Liver (tissue), 10 donors: Measurements from ENCODE around the gene NPPC. TPM values are rescaled to one million over a fixed set of nuclear protein-coding genes. Genes with fewer than 3 reads are reported as not detected.

Source experiments
- DNase-seq: peaks from one replicate; pipeline ENCODE4 v3.0.0-alpha.2; 2017; ENCODE audit warnings: low spot score
- H3K27ac ChIP-seq, 2 donors: one replicate each; pipeline ENCODE4 v1.7.0; 2013; ENCODE audit warnings: inconsistent platforms in 2 of 2, low read length in 2 of 2, control low read depth in 1 of 2, low read depth in 1 of 2, mild to moderate bottlenecking in 1 of 2
- H3K27me3 ChIP-seq, 4 donors: one replicate each; pipeline versions ENCODE4 v1.6.1 to v1.7.0; 2013; ENCODE audit warnings: low read length in 3 of 4, inconsistent platforms in 1 of 4, mild to moderate bottlenecking in 1 of 4, moderate library complexity in 1 of 4; ENCODE audit not compliant: control insufficient read depth in 4 of 4, insufficient read depth in 4 of 4
- H3K36me3 ChIP-seq, 4 donors: one replicate each; pipeline versions ENCODE4 v1.6.1 to v1.7.0; 2013; ENCODE audit warnings: low read length in 3 of 4, mild to moderate bottlenecking in 3 of 4, low read depth in 1 of 4, moderate library complexity in 1 of 4; ENCODE audit not compliant: control insufficient read depth in 4 of 4, insufficient read depth in 3 of 4
- H3K4me1 ChIP-seq, 4 donors: one replicate each; pipeline versions ENCODE4 v1.6.1 to v1.7.0; 2013; ENCODE audit warnings: low read length in 3 of 4, mild to moderate bottlenecking in 3 of 4, moderate library complexity in 1 of 4; ENCODE audit not compliant: control insufficient read depth in 4 of 4, insufficient read depth in 4 of 4
- H3K4me3 ChIP-seq, 3 donors: one replicate each; pipeline versions ENCODE4 v1.6.1 to v1.7.0; 2013; ENCODE audit warnings: low read length in 3 of 3, control low read depth in 1 of 3, low read depth in 1 of 3, mild to moderate bottlenecking in 1 of 3
- H3K9ac ChIP-seq, 2 donors: one replicate each; pipeline ENCODE4 v1.7.0; 2013; ENCODE audit warnings: low read length in 2 of 2, mild to moderate bottlenecking in 2 of 2, moderate library complexity in 2 of 2, control low read depth in 1 of 2, low read depth in 1 of 2
- H3K9me3 ChIP-seq, 4 donors: one replicate each; pipeline versions ENCODE4 v1.6.1 to v1.7.0; 2013; ENCODE audit warnings: low read length in 3 of 4; ENCODE audit not compliant: control insufficient read depth in 4 of 4
- GABPA ChIP-seq, 2 donors: IDR thresholded peaks in 1 of 2; conservative IDR thresholded peaks in 1 of 2; 2 replicates each; pipeline ENCODE4 v1.6.1; 2016; ENCODE audit warnings: antibody characterized with exemption in 2 of 2, mild to moderate bottlenecking in 1 of 2, moderate library complexity in 1 of 2
- HNF4G ChIP-seq: IDR thresholded peaks from 2 replicates; pipeline ENCODE4 v1.6.1; 2016; ENCODE audit warnings: antibody characterized with exemption
- NR2F2 ChIP-seq: IDR thresholded peaks from 2 replicates; pipeline ENCODE4 v1.6.1; 2016; ENCODE audit warnings: antibody characterized with exemption
- WGBS: extraction: QIAGEN DNeasy Blood & Tissue Kit; methylation state at CpG from one replicate; pipeline ENCODE4 v1.1.7; 2013; 5-methylcytosine and 5-hydroxymethylcytosine counted together
- polyA plus RNA-seq, 2 donors: library from polyadenylated mRNA; stranded (reverse) in 1 of 2; unstranded in 1 of 2; fragments of 200-250 nt in 1 of 2; fragments of >200 nt in 1 of 2; fragmentation: Nextera tagmentation in 1 of 2; extraction: Ambion mirVana in 1 of 2; gene quantifications; one replicate each; pipeline versions ENCODE4 v1.2.1 to v1.2.3, GENCODE V29; 2013 to 2015
- small RNA-seq: library from RNA; depleted of rRNA; stranded (forward); fragments of <200 nt; gene quantifications from one replicate; pipeline ENCODE3, GENCODE V24; 2014
- total RNA-seq, 2 donors: library from RNA; depleted of rRNA; stranded (reverse); fragments of >200 nt; gene quantifications; one replicate each; pipeline ENCODE4 v1.2.3, GENCODE V29; 2014
- TF ChIP-seq, protein P1 (sequence below): IDR thresholded peaks from 2 replicates; pipeline ENCODE4 v1.6.1; 2016; ENCODE audit warnings: antibody characterized with exemption, mild to moderate bottlenecking
- donor health status: healthy.
- donor health status: healthy.
- donor health status: healthy.
- donor health status: healthy.
- donor health status: healthy.

NPPC gene
- total and polyA plus RNA-seq, 4 donors = 0.47 TPM; not detected in 3

DNA sequence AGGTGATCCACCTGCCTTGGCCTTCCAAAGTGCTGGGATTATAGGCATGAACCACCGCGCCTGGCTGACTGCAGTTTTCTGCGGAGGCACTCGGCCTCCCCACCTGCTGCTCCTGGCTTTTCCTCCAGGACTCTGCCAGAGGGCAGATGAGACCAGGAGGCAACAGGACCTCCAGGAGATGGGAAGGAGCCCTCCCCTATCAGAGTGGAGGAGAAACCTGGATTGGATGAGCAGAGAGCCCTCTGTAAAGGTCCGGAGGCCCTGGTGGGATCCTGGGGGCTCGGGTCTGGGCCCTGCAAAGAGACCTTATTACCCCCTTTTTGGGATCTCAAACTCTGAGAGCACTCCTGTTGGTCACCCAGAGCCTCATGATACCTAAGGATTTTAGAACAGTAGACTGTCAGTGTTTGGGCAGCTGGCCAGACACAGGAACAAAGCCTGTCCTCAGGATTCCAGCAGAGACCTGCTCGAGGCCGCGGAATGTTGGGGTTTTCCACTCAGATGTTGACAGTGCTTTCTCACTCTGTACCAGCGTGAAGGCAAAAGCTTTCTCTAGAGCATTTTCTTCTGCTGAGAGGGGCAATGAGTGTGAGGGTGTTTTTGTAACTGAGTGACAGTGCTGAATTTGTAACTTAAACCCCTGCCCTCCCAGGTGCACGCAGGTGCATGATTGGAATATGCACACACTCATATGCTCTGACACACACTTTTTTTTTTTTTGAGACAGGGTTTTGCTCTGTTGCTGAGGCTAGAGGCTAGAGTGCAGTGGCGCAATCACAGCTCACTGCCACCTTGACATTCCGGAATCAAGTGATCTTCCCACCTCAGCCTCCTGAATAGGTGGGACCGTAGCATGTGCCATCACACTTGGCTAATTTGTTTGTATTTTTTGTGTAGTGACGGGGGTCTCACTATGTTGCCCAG is 48.4 kb downstream of the NPPC start (continued):
- TF ChIP-seq, protein P1, sequence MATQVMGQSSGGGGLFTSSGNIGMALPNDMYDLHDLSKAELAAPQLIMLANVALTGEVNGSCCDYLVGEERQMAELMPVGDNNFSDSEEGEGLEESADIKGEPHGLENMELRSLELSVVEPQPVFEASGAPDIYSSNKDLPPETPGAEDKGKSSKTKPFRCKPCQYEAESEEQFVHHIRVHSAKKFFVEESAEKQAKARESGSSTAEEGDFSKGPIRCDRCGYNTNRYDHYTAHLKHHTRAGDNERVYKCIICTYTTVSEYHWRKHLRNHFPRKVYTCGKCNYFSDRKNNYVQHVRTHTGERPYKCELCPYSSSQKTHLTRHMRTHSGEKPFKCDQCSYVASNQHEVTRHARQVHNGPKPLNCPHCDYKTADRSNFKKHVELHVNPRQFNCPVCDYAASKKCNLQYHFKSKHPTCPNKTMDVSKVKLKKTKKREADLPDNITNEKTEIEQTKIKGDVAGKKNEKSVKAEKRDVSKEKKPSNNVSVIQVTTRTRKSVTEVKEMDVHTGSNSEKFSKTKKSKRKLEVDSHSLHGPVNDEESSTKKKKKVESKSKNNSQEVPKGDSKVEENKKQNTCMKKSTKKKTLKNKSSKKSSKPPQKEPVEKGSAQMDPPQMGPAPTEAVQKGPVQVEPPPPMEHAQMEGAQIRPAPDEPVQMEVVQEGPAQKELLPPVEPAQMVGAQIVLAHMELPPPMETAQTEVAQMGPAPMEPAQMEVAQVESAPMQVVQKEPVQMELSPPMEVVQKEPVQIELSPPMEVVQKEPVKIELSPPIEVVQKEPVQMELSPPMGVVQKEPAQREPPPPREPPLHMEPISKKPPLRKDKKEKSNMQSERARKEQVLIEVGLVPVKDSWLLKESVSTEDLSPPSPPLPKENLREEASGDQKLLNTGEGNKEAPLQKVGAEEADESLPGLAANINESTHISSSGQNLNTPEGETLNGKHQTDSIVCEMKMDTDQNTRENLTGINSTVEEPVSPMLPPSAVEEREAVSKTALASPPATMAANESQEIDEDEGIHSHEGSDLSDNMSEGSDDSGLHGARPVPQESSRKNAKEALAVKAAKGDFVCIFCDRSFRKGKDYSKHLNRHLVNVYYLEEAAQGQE = no peak
- no peak for TF ChIP-seq HNF4G
- no peak for TF ChIP-seq NR2F2

DNA sequence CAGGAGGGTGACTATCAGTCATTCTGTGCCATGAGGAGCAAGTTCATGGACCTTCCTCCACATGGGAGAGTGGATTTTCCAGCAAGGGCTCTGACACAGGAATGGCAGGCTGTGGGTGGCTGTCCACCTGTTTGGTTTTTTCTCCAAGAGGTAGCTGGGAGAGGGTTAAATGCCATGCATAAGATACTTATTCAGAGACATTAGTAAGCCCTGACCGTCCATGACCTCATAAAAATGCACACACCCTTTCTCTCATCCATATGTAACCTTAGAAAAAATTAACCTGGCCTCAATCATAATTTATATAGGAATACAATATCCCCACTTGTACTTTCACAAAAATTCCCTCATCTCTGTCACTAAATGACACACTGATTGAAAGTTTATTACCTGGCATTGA is 51.3 kb downstream of the NPPC start:
- no peaks in the 10 kb centered on the region for H3K9me3 ChIP-seq
- H3K27ac ChIP-seq = no peak overlapping the region
- H3K4me3 ChIP-seq = no peak overlapping the region
- peaks cover 0 to 3% (median 0%) of the 10 kb centered on the region in 4 donors for H3K27me3 ChIP-seq
- TF ChIP-seq GABPA (IDR thresholded peaks at IDR 0.05 in 1 of 2, conservative IDR thresholded peaks at IDR 0.05 in 1 of 2) = no peak
- H3K36me3 ChIP-seq = no peaks in the 10 kb centered on the region
- no peaks in the 10 kb centered on the region for H3K4me1 ChIP-seq
- WGBS = 84% methylated on average over 1 of the region's 1 CpG
- DNase-seq = no peak
- no peak overlapping the region for H3K9ac ChIP-seq

Small RNA genes lying within 50 kb of the gene (small RNA-seq; reads per million reads assigned to genes)
- gene MIR1471 = not detected

Other genes starting within 250 kb of the NPPC start
- 100 to 1,000 TPM; 201 to 422 TPM for gene PTMA, start 217.9 kb downstream of the NPPC start, total RNA-seq
- gene PTMA, start 217.9 kb downstream of the NPPC start, polyA plus RNA-seq = 100 to 1,000 TPM; 310 to 523 TPM
- 1 to 10 TPM; 6.6 to 7.1 TPM for gene PDE6D, start 145.1 kb downstream of the NPPC start, total RNA-seq
- 1 to 10 TPM; 6.9 to 8.5 TPM for gene PDE6D, start 145.1 kb downstream of the NPPC start, polyA plus RNA-seq
- gene COPS7B, start 140.0 kb downstream of the NPPC start, total RNA-seq = 10 to 100 TPM in 1 of 2 donors, 1 to 10 TPM in 1; 8.7 to 13.5 TPM
- gene COPS7B, start 140.0 kb downstream of the NPPC start, polyA plus RNA-seq = 10 to 100 TPM in 1 of 2 donors, 1 to 10 TPM in 1; 9.8 to 10.8 TPM
- gene DIS3L2, start 35.3 kb upstream of the NPPC start, total RNA-seq = 10 to 100 TPM in 1 of 2 donors, 1 to 10 TPM in 1; 9.7 to 21.5 TPM
- 1 to 10 TPM; 5.7 to 8.0 TPM for gene DIS3L2, start 35.3 kb upstream of the NPPC start, polyA plus RNA-seq